Endothelial cell of umbilical vein (primary cell): ENCODE measurements around the gene TPSB2.

ENCODE experiments used
- JUN ChIP-seq: IDR thresholded peaks from 2 replicates; pipeline ENCODE4 v1.6.1; 2011; ENCODE audit warnings: borderline replicate concordance, low read depth; ENCODE audit not compliant: insufficient read length, insufficient read depth
- POLR2AphosphoS5 ChIP-seq: IDR thresholded peaks from 2 replicates; pipeline ENCODE4 v1.6.1; 2012; ENCODE audit warnings: low read depth, mild to moderate bottlenecking, control low read depth, low read length, moderate library complexity; ENCODE audit not compliant: insufficient read depth
- TF ChIP-seq, protein P1 (sequence below), 2 donors: IDR thresholded peaks; 1 replicate in 1 of 2; 2 replicates in 1 of 2; pipeline ENCODE4 v1.5.1; 2011; ENCODE audit warnings: low read length in 2 of 2, mild to moderate bottlenecking in 2 of 2, moderate library complexity in 2 of 2, control low read depth in 1 of 2, inconsistent platforms in 1 of 2, low read depth in 1 of 2; ENCODE audit not compliant: insufficient read depth in 1 of 2; ENCODE audit errors: extremely low read depth in 1 of 2

GRCh38 chr16:1265090-1265630, 35.2 kb upstream of the TPSB2 start:
- TF ChIP-seq, protein P1, sequence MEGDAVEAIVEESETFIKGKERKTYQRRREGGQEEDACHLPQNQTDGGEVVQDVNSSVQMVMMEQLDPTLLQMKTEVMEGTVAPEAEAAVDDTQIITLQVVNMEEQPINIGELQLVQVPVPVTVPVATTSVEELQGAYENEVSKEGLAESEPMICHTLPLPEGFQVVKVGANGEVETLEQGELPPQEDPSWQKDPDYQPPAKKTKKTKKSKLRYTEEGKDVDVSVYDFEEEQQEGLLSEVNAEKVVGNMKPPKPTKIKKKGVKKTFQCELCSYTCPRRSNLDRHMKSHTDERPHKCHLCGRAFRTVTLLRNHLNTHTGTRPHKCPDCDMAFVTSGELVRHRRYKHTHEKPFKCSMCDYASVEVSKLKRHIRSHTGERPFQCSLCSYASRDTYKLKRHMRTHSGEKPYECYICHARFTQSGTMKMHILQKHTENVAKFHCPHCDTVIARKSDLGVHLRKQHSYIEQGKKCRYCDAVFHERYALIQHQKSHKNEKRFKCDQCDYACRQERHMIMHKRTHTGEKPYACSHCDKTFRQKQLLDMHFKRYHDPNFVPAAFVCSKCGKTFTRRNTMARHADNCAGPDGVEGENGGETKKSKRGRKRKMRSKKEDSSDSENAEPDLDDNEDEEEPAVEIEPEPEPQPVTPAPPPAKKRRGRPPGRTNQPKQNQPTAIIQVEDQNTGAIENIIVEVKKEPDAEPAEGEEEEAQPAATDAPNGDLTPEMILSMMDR (IDR thresholded peaks at IDR 0.05; ENCODE audit: extremely low read depth in 1 of 2, insufficient read depth in 1 of 2, low read depth in 1 of 2, low read length in 2 of 2): no peak
- no peak for TF ChIP-seq POLR2AphosphoS5
- no peak for TF ChIP-seq JUN
